Esophagus muscularis mucosa (tissue), 4 donors: ENCODE data around the gene SAMD14. TPM values are rescaled to one million over a fixed set of nuclear protein-coding genes. Genes with fewer than 3 reads are reported as not detected.

Source experiments
- DNase-seq: peaks from one replicate; pipeline ENCODE4 v3.0.0-alpha.2; 2017; ENCODE audit errors: extremely low spot score
- H3K27ac ChIP-seq, 4 donors: fragments of 200-600 bp; sonication (generic); replicated peaks in 1 of 4; 1 replicate in 3 of 4; 2 replicates in 1 of 4; pipeline ENCODE4 v1.5.1; 2016 to 2019; ENCODE audit warnings: mild to moderate bottlenecking in 1 of 4
- H3K27me3 ChIP-seq, 4 donors: fragments of 200-600 bp; sonication (generic); one replicate each; pipeline versions ENCODE4 v1.5.1 to v1.6.0; 2016 to 2019
- H3K36me3 ChIP-seq, 4 donors: fragments of 200-600 bp; sonication (generic); one replicate each; pipeline ENCODE4 v1.5.1; 2016 to 2019
- H3K4me1 ChIP-seq, 4 donors: fragments of 200-600 bp; sonication (generic); one replicate each; pipeline ENCODE4 v1.5.1; 2016 to 2019
- H3K4me3 ChIP-seq, 4 donors: fragments of 200-600 bp; sonication (generic); 1 replicate in 2 of 4; 2 replicates in 2 of 4; pipeline ENCODE4 v1.5.1; 2016 to 2019; ENCODE audit warnings: mild to moderate bottlenecking in 4 of 4, moderate library complexity in 1 of 4
- H3K9me3 ChIP-seq, 4 donors: fragments of 200-600 bp; sonication (generic); 1 replicate in 3 of 4; 2 replicates in 1 of 4; pipeline ENCODE4 v1.5.1; 2016 to 2019
- CTCF ChIP-seq, 3 experiments: fragments of 200-600 bp in 2 of 3; fragments of 450-650 bp in 1 of 3; sonication (generic) in 2 of 3; IDR thresholded peaks; one replicate each; pipeline ENCODE4 v1.5.1; 2017 to 2019; ENCODE audit warnings: antibody characterized with exemption in 3 of 3, mild to moderate bottlenecking in 2 of 3, moderate library complexity in 1 of 3
- EP300 ChIP-seq: sonication (generic); formaldehyde crosslinking; IDR thresholded peaks from one replicate; pipeline ENCODE4 v1.6.1; 2017; ENCODE audit warnings: antibody characterized with exemption
- POLR2A ChIP-seq: fragments of 450-650 bp; IDR thresholded peaks from one replicate; pipeline ENCODE4 v1.6.1; 2017; ENCODE audit warnings: antibody characterized with exemption, moderate library complexity, mild to moderate bottlenecking, low read depth
- POLR2AphosphoS5 ChIP-seq, 2 donors: sonication (generic); formaldehyde crosslinking; IDR thresholded peaks; one replicate each; pipeline ENCODE4 v1.6.1; 2017; ENCODE audit warnings: antibody characterized with exemption in 2 of 2
- WGBS: methylation state at CpG from one replicate; pipeline ENCODE4 v1.1.5; 2018; 5-methylcytosine and 5-hydroxymethylcytosine counted together
- intact Hi-C: fragments of 100-400 bp; cut with DNase I; formaldehyde crosslinking; loops from one replicate; pipeline ENCODE4 v1.15.1; 2023
- total RNA-seq, 4 donors: library from RNA; depleted of rRNA; stranded (reverse); fragments of >200 nt; gene quantifications; one replicate each; pipeline versions ENCODE4 v1.1.0 to v1.2.1, GENCODE V29; 2016

The SAMD14 gene
- total RNA-seq, 4 donors from 2014 or later = 0.98 to 1.8 (median 1.5) TPM

GRCh38 chr17:50090071-50090470, 39.9 kb downstream of the SAMD14 start:
- Histone ChIP-seq H3K9me3 (no peaks in the 10 kb centered on the region), H3K4me3 (no peak overlapping the region), H3K36me3 (peaks cover 3 to 30% (median 27%) of the 10 kb centered on the region in 4 donors), H3K27ac (no peak overlapping the region), H3K4me1 (peaks cover 6 to 15% (median 11%) of the 10 kb centered on the region in 4 donors), H3K27me3 (no peaks in the 10 kb centered on the region)
- no peak for TF ChIP-seq POLR2A
- no peak for TF ChIP-seq EP300
- TF ChIP-seq CTCF (IDR thresholded peaks at IDR 0.05) = no peak
- no peak for TF ChIP-seq POLR2AphosphoS5 (IDR thresholded peaks at IDR 0.05)
- DNase-seq = no peak
- WGBS = 73% methylated on average over 4 of the region's 6 CpGs
- intact Hi-C loops = loop anchor here (5.0 kb wide), 1 partner anchor 207 kb away; no protein-coding TSS in a partner anchor

- DNase-seq = no peak
- peaks cover 3 to 34% (median 29%) of the 10 kb centered on the region in 4 donors for H3K36me3 ChIP-seq
- TF ChIP-seq CTCF (IDR thresholded peaks at IDR 0.05) = no peak
- no peaks in the 10 kb centered on the region for H3K27me3 ChIP-seq
- intact Hi-C loops = no loop called here
- H3K27ac ChIP-seq = no peak overlapping the region
- no peak overlapping the region for H3K4me3 ChIP-seq
- H3K4me1 ChIP-seq = peaks cover 0 to 8% (median 3%) of the 10 kb centered on the region in 4 donors
- WGBS = 85% methylated on average over 21 of the region's 25 CpGs
- no peaks in the 10 kb centered on the region for H3K9me3 ChIP-seq
Observed at GRCh38 chr17:50088952-50089825, 40.8 kb downstream of the SAMD14 start.

- intact Hi-C loops = loop anchor here (1.0 kb wide), 1 partner anchor 62 kb away; no protein-coding TSS in a partner anchor
- peaks cover 0 to 5% (median 0%) of the 10 kb centered on the region in 4 donors for H3K4me1 ChIP-seq
- H3K27ac ChIP-seq = no peak overlapping the region
- H3K27me3 ChIP-seq = no peaks in the 10 kb centered on the region
- H3K36me3 ChIP-seq = peaks cover 3 to 34% (median 29%) of the 10 kb centered on the region in 4 donors
- 90% methylated on average over 10 of the region's 19 CpGs for WGBS
- no peaks in the 10 kb centered on the region for H3K9me3 ChIP-seq
- DNase-seq = no peak
- TF ChIP-seq EP300 (no peak), CTCF (IDR thresholded peaks at IDR 0.05) (no peak), POLR2AphosphoS5 (IDR thresholded peaks at IDR 0.05) (no peak), POLR2A (no peak)
- no peak overlapping the region for H3K4me3 ChIP-seq
Observed at GRCh38 chr17:50087912-50088405, 42.0 kb downstream of the SAMD14 start.

GRCh38 chr17:50087246-50087911, 42.6 kb downstream of the SAMD14 start:
- Histone ChIP-seq H3K9me3 (no peaks in the 10 kb centered on the region), H3K4me3 (no peak overlapping the region), H3K27ac (no peak overlapping the region), H3K4me1 (peaks cover 0 to 5% (median 0%) of the 10 kb centered on the region in 4 donors), H3K36me3 (peaks cover 6 to 40% (median 30%) of the 10 kb centered on the region in 4 donors), H3K27me3 (no peaks in the 10 kb centered on the region)
- no peak for DNase-seq
- TF ChIP-seq EP300 = no peak
- peak in 1 of 2 donors; percentile 38 for TF ChIP-seq POLR2AphosphoS5 (IDR thresholded peaks at IDR 0.05)
- TF ChIP-seq CTCF (IDR thresholded peaks at IDR 0.05) = peak; percentile 94 to 100 (median 96)
- intact Hi-C loops = loop anchor here (1.0 kb wide), 1 partner anchor 61 kb away; no protein-coding TSS in a partner anchor
- WGBS = 71% methylated on average over 2 of the region's 10 CpGs
